CD4-positive, alpha-beta memory T cell (primary cell): Measurements from ENCODE around the gene RBM26. TPM values are rescaled to one million over a fixed set of nuclear protein-coding genes. Genes with fewer than 3 reads are reported as not detected.
"Not testable (repeated sequence)": the region's sequence is repeated elsewhere in the genome, so short reads cannot be mapped to it uniquely, and the experiment has no call there.

Source experiments
- CTCF ChIA-PET: fragments of 350-600 bp; sonication (Branson Sonifier 250); formaldehyde crosslinking; loops from one replicate; lab custom pipeline; 2021; ENCODE audit warnings: inconsistent platforms; ENCODE audit not compliant: partially characterized antibody; lab: Charles Lee
- POLR2A ChIA-PET: fragments of 350-600 bp; sonication (Branson Sonifier 250); formaldehyde crosslinking; loops from one replicate; lab custom pipeline; 2021; ENCODE audit not compliant: partially characterized antibody; lab: Charles Lee
- DNase-seq, 5 donors: peaks; one replicate each; pipeline versions ENCODE4 v3.0.0 to v3.0.0-alpha.2; 2020 to 2022; ENCODE audit warnings: mixed read lengths in 1 of 5
- H3K27ac ChIP-seq: one replicate; pipeline ENCODE4 v1.7.0; 2013; ENCODE audit warnings: low read depth, low read length
- H3K27me3 ChIP-seq: 2 replicates; pipeline ENCODE4 v1.7.0; 2013; ENCODE audit warnings: mild to moderate bottlenecking, low read length, moderate library complexity; ENCODE audit not compliant: insufficient read depth
- H3K36me3 ChIP-seq: 2 replicates; pipeline ENCODE4 v1.7.0; 2013; ENCODE audit warnings: mild to moderate bottlenecking, low read length, moderate library complexity; ENCODE audit not compliant: insufficient read depth
- H3K4me1 ChIP-seq: 2 replicates; pipeline ENCODE4 v1.7.0; 2013; ENCODE audit warnings: mild to moderate bottlenecking, low read length, moderate library complexity; ENCODE audit not compliant: insufficient read depth
- H3K4me3 ChIP-seq, 2 donors: one replicate each; pipeline ENCODE4 v1.7.0; 2013; ENCODE audit warnings: low read length in 2 of 2, mild to moderate bottlenecking in 1 of 2
- H3K9me3 ChIP-seq, 2 donors: one replicate each; pipeline ENCODE4 v1.7.0; 2013; ENCODE audit warnings: low read length in 2 of 2, control low read depth in 1 of 2; ENCODE audit not compliant: control insufficient read depth in 1 of 2
- H3K27ac Mint-ChIP-seq, 7 donors: one replicate each; pipeline ENCODE4 v1.8.0; 2020 to 2021; ENCODE audit warnings: mixed read lengths in 7 of 7, mild to moderate bottlenecking in 6 of 7, inconsistent platforms in 3 of 7, moderate library complexity in 3 of 7
- H3K27me3 Mint-ChIP-seq, 2 donors: one replicate each; pipeline ENCODE4 v1.8.0; 2020 to 2021; ENCODE audit warnings: mixed read lengths in 2 of 2
- H3K36me3 Mint-ChIP-seq, 2 donors: one replicate each; pipeline ENCODE4 v1.8.0; 2020 to 2021; ENCODE audit warnings: mixed read lengths in 2 of 2, inconsistent platforms in 1 of 2, mild to moderate bottlenecking in 1 of 2
- H3K4me1 Mint-ChIP-seq, 4 donors: one replicate each; pipeline ENCODE4 v1.8.0; 2020 to 2021; ENCODE audit warnings: mixed read lengths in 4 of 4, mild to moderate bottlenecking in 1 of 4
- H3K4me3 Mint-ChIP-seq, 8 donors: one replicate each; pipeline ENCODE4 v1.8.0; 2020 to 2021; ENCODE audit warnings: mixed read lengths in 8 of 8, mild to moderate bottlenecking in 7 of 8, moderate library complexity in 6 of 8, inconsistent platforms in 3 of 8
- H3K9me3 Mint-ChIP-seq, 8 donors: one replicate each; pipeline ENCODE4 v1.8.0; 2020 to 2021; ENCODE audit warnings: mixed read lengths in 8 of 8, mild to moderate bottlenecking in 5 of 8, inconsistent platforms in 3 of 8, moderate library complexity in 1 of 8
- intact Hi-C: fragments of 100-400 bp; cut with micrococcal nuclease; formaldehyde crosslinking; loops from one replicate; pipeline ENCODE4 v1.15.1; 2023
- polyA plus RNA-seq, 2 donors: library from polyadenylated mRNA; unstranded; fragments of 300-500 nt; fragmentation: Illumina TruSeq; gene quantifications; one replicate each; pipeline ENCODE4 v1.2.3, GENCODE V29; 2021
- total RNA-seq, 2 experiments: library from RNA; stranded (reverse); gene quantifications; one replicate each; pipeline ENCODE4 v1.2.3, GENCODE V29; 2021

Gene RBM26
- total and polyA plus RNA-seq, 4 experiments from 2014 or later: 9.5 to 96.3 (median 55.0) TPM

GRCh38 chr13:79352107-79352506 lies 53.9 kb downstream of the RBM26 start:
- Mint-ChIP-seq H3K36me3 (peaks cover 32 to 72% of the 10 kb centered on the region in 2 donors), H3K27me3 (no peaks in the 10 kb centered on the region), H3K27ac (no peak overlapping the region), H3K4me3 (no peak overlapping the region), H3K9me3 (no peaks in the 10 kb centered on the region), H3K4me1 (peaks cover 6 to 14% (median 13%) of the 10 kb centered on the region in 4 donors)
- intact Hi-C loops: loop anchor here (2.0 to 5.0 kb wide), 3 partner anchors 15 to 40 kb away; no protein-coding TSS in a partner anchor
- Histone ChIP-seq H3K4me3 (no peak overlapping the region), H3K27me3 (no peaks in the 10 kb centered on the region), H3K27ac (no peak overlapping the region), H3K36me3 (peaks cover 25% of the 10 kb centered on the region), H3K9me3 (no peaks in the 10 kb centered on the region), H3K4me1 (no peaks in the 10 kb centered on the region)
- ChIA-PET POLR2A (interaction anchor here (0.6 kb wide), 1 partner anchor 114 kb away, joined by 3 read pairs; no protein-coding TSS in a partner anchor), CTCF (interaction anchor here (1.4 kb wide), 1 partner anchor 39 kb away, joined by 6 read pairs; no protein-coding TSS in a partner anchor)
- no peak for DNase-seq

- H3K4me3 Mint-ChIP-seq, H3K9me3 Mint-ChIP-seq, H3K4me3 ChIP-seq, H3K27ac ChIP-seq, H3K4me1 ChIP-seq, DNase-seq, H3K27me3 Mint-ChIP-seq, POLR2A ChIA-PET, H3K27me3 ChIP-seq, H3K9me3 ChIP-seq: not testable (repeated sequence)
- Mint-ChIP-seq H3K36me3 (peaks cover 24 to 66% of the 10 kb centered on the region in 2 donors), H3K4me1 (peaks cover 9 to 16% (median 14%) of the 10 kb centered on the region in 4 donors), H3K27ac (peak overlapping the region in 1 of 7 donors; percentile 32)
- CTCF ChIA-PET: interaction anchor here (1.2 kb wide), 1 partner anchor 42 kb away, joined by 7 read pairs; no protein-coding TSS in a partner anchor
- peaks cover 14% of the 10 kb centered on the region for H3K36me3 ChIP-seq
- intact Hi-C loops: loop anchor here (5.0 kb wide), 2 partner anchors 32 to 43 kb away; no protein-coding TSS in a partner anchor
Observed at GRCh38 chr13:79349608-79350007, 56.4 kb downstream of the RBM26 start.

- H3K27me3 ChIP-seq: no peaks in the 10 kb centered on the region
- Mint-ChIP-seq H3K27ac (no peak overlapping the region), H3K36me3 (peaks cover 21 to 65% of the 10 kb centered on the region in 2 donors), H3K27me3 (no peaks in the 10 kb centered on the region), H3K4me3 (no peak overlapping the region), H3K9me3 (no peaks in the 10 kb centered on the region), H3K4me1 (peaks cover 9 to 16% (median 14%) of the 10 kb centered on the region in 4 donors)
- H3K9me3 ChIP-seq: no peaks in the 10 kb centered on the region
- H3K36me3 ChIP-seq: peaks cover 11% of the 10 kb centered on the region
- no peak for DNase-seq
- no peak overlapping the region for H3K4me3 ChIP-seq
- ChIA-PET CTCF (interaction anchor here (1.2 kb wide), 1 partner anchor 42 kb away, joined by 7 read pairs; no protein-coding TSS in a partner anchor), POLR2A (no interaction called here)
- H3K4me1 ChIP-seq: no peaks in the 10 kb centered on the region
- intact Hi-C loops: no loop called here
- H3K27ac ChIP-seq: no peak overlapping the region
Observed at GRCh38 chr13:79349011-79349410, 57.0 kb downstream of the RBM26 start.

GRCh38 chr13:79346300-79346914 lies 59.6 kb downstream of the RBM26 start:
- Mint-ChIP-seq H3K27me3 (no peaks in the 10 kb centered on the region), H3K4me1 (peaks cover 7 to 12% (median 10%) of the 10 kb centered on the region in 4 donors), H3K27ac (peak overlapping the region in 2 of 7 donors; percentile 23 to 42), H3K4me3 (no peak overlapping the region), H3K36me3 (peaks cover 25 to 61% of the 10 kb centered on the region in 2 donors), H3K9me3 (no peaks in the 10 kb centered on the region)
- ChIA-PET POLR2A (no interaction called here), CTCF (interaction anchor here (2.5 kb wide), 1 partner anchor 45 kb away, joined by 9 read pairs; no protein-coding TSS in a partner anchor)
- Histone ChIP-seq H3K9me3 (no peaks in the 10 kb centered on the region), H3K27me3 (no peaks in the 10 kb centered on the region), H3K27ac (no peak overlapping the region), H3K36me3 (peaks cover 10% of the 10 kb centered on the region), H3K4me1 (no peaks in the 10 kb centered on the region), H3K4me3 (no peak overlapping the region)
- intact Hi-C loops: no loop called here
- DNase-seq: no peak

- POLR2A ChIA-PET: no interaction called here
- DNase-seq: no peak
- Mint-ChIP-seq H3K36me3 (peaks cover 52 to 73% of the 10 kb centered on the region in 2 donors), H3K27ac (peak overlapping the region in 3 of 7 donors; percentile 3 to 44 (median 24)), H3K4me3 (no peak overlapping the region), H3K27me3 (no peaks in the 10 kb centered on the region), H3K4me1 (peaks cover 2 to 5% (median 3%) of the 10 kb centered on the region in 4 donors), H3K9me3 (no peaks in the 10 kb centered on the region)
- CTCF ChIA-PET: no interaction called here
- Histone ChIP-seq H3K27me3 (no peaks in the 10 kb centered on the region), H3K4me1 (no peaks in the 10 kb centered on the region), H3K4me3 (no peak overlapping the region), H3K9me3 (no peaks in the 10 kb centered on the region), H3K27ac (no peak overlapping the region), H3K36me3 (peaks cover 40% of the 10 kb centered on the region)
- intact Hi-C loops: loop anchor here (5.0 kb wide), 1 partner anchor 41 kb away; no protein-coding TSS in a partner anchor
Observed at GRCh38 chr13:79341202-79341601, 64.9 kb downstream of the RBM26 start.

GRCh38 chr13:79340490-79340889 lies 65.6 kb downstream of the RBM26 start:
- CTCF ChIA-PET: no interaction called here

GRCh38 chr13:79338343-79338742 lies 67.7 kb downstream of the RBM26 start:
- H3K4me3 ChIP-seq: no peak overlapping the region
- peaks cover 61 to 77% of the 10 kb centered on the region in 2 donors for H3K36me3 Mint-ChIP-seq
- no peaks in the 10 kb centered on the region for H3K27me3 ChIP-seq
- ChIA-PET CTCF (no interaction called here), POLR2A (no interaction called here)
- H3K9me3 Mint-ChIP-seq: no peaks in the 10 kb centered on the region
- H3K9me3 ChIP-seq: no peaks in the 10 kb centered on the region
- intact Hi-C loops: no loop called here
- H3K27ac Mint-ChIP-seq: peak overlapping the region in 1 of 7 donors; percentile 69
- no peak overlapping the region for H3K27ac ChIP-seq
- no peaks in the 10 kb centered on the region for H3K27me3 Mint-ChIP-seq
- DNase-seq: no peak
- H3K4me1 ChIP-seq: no peaks in the 10 kb centered on the region
- H3K4me1 Mint-ChIP-seq: peaks cover 0 to 5% (median 3%) of the 10 kb centered on the region in 4 donors
- no peak overlapping the region for H3K4me3 Mint-ChIP-seq
- peaks cover 38% of the 10 kb centered on the region for H3K36me3 ChIP-seq

More at GRCh38 chr13:79340490-79340889, 65.6 kb downstream of the RBM26 start:
- Histone ChIP-seq H3K27ac (no peak overlapping the region), H3K4me3 (no peak overlapping the region), H3K27me3 (no peaks in the 10 kb centered on the region), H3K9me3 (no peaks in the 10 kb centered on the region), H3K4me1 (no peaks in the 10 kb centered on the region), H3K36me3 (peaks cover 40% of the 10 kb centered on the region)
- Mint-ChIP-seq H3K4me3 (no peak overlapping the region), H3K9me3 (no peaks in the 10 kb centered on the region), H3K4me1 (peaks cover under 1 to 5% (median 3%) of the 10 kb centered on the region in 4 donors), H3K27me3 (no peaks in the 10 kb centered on the region), H3K27ac (peak overlapping the region in 1 of 7 donors; percentile 29), H3K36me3 (peaks cover 58 to 76% of the 10 kb centered on the region in 2 donors)
- no peak for DNase-seq
- POLR2A ChIA-PET: no interaction called here
- intact Hi-C loops: loop anchor here (5.0 kb wide), 1 partner anchor 42 kb away; no protein-coding TSS in a partner anchor
